CD4-positive, alpha-beta T cell treated with Interleukin-17A for 4 hours (primary cell): ENCODE data around the gene MEIS3.
"Not testable (repeated sequence)": the region's sequence is repeated elsewhere in the genome, so short reads cannot be mapped to it uniquely, and the experiment has no call there.

Source experiments
- DNase-seq: peaks from one replicate; pipeline ENCODE4 v3.0.0-alpha.2; 2020; ENCODE audit warnings: mixed read lengths

Gene MEIS3

GRCh38 chr19:47414469-47414868 is 4.9 kb downstream of the MEIS3 start:
- no peak for DNase-seq

- DNase-seq: no peak
Observed at GRCh38 chr19:47413941-47414340, 5.4 kb downstream of the MEIS3 start.

- not testable (repeated sequence) for DNase-seq
Observed at GRCh38 chr19:47411696-47412095, 7.6 kb downstream of the MEIS3 start.

GRCh38 chr19:47411101-47411500 is 8.2 kb downstream of the MEIS3 start:
- no peak for DNase-seq

GRCh38 chr19:47408156-47408938 is 11.0 kb downstream of the MEIS3 start:
- DNase-seq: no peak

GRCh38 chr19:47407417-47407774 is 11.9 kb downstream of the MEIS3 start:
- no peak for DNase-seq

- DNase-seq: no peak
Observed at GRCh38 chr19:47406711-47407416, 12.5 kb downstream of the MEIS3 start.

- no peak for DNase-seq
Observed at GRCh38 chr19:47405854-47406417, 13.4 kb downstream of the MEIS3 start.

GRCh38 chr19:47405197-47405550 is 14.2 kb downstream of the MEIS3 start:
- no peak for DNase-seq

GRCh38 chr19:47404334-47405196 is 14.8 kb downstream of the MEIS3 start:
- no peak for DNase-seq

GRCh38 chr19:47402504-47402903 is 16.8 kb downstream of the MEIS3 start:
- no peak for DNase-seq

- no peak for DNase-seq
Observed at GRCh38 chr19:47398707-47399597, 20.4 kb downstream of the MEIS3 start.

GRCh38 chr19:47391510-47392223 is 27.7 kb downstream of the MEIS3 start:
- peak; percentile 88 for DNase-seq

GRCh38 chr19:47390533-47391488 is 28.5 kb downstream of the MEIS3 start:
- DNase-seq: no peak

- no peak for DNase-seq
Observed at GRCh38 chr19:47389150-47389556, 30.2 kb downstream of the MEIS3 start.

- not testable (repeated sequence) for DNase-seq
Observed at GRCh38 chr19:47388721-47389120, 30.6 kb downstream of the MEIS3 start.

- not testable (repeated sequence) for DNase-seq
Observed at GRCh38 chr19:47387623-47388022, 31.7 kb downstream of the MEIS3 start.

- not testable (repeated sequence) for DNase-seq
Observed at GRCh38 chr19:47386582-47386981, 32.7 kb downstream of the MEIS3 start.

GRCh38 chr19:47384533-47384932 is 34.8 kb downstream of the MEIS3 start:
- not testable (repeated sequence) for DNase-seq

GRCh38 chr19:47383890-47384289 is 35.4 kb downstream of the MEIS3 start:
- DNase-seq: not testable (repeated sequence)
